ENCODE measurements around the gene C6orf47. TPM values are rescaled to one million over a fixed set of nuclear protein-coding genes. Genes with fewer than 3 reads are reported as not detected.

Gene C6orf47
- polyA plus RNA-seq, 1 experiment: 13.0 TPM

DNA sequence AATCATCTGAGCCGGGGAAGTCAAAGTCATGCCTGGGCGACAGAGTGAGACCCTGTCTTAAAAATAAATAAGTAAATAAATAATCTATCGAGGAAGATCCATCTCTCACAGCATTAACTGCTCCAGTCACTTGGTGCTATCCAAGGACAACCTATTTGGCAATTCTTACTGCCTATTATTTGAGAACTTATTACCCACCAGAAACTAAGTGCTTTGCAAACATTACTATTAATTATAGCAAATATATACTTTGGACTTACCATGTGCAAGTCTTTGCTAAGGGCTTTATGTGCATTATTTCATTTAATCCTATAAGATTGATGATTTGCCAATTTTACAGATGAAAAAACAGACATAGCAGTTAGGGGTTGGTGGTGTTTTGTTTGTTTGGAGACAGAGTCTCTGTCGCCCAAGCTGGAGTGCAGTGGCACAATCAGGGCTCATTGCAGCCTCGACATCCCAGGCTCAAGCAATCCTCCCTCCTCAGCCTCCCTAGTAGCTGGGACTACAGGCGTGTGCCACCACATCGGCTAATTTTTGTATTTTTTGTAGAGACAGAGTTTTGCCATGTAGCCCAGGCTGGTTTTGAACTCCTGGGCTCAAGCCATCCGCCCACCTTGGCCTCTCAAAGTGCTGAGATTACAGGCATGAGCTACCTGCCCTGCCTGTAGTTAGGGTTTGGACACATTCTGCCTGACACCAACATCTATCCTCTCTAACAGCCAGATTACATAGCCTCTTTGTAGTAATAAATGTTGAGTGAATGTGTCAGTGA lies 5.8 kb downstream of the C6orf47 start:
- Histone ChIP-seq H3K4me3 (ENCODE audit: low read depth, low read length) (no peak overlapping the region), H3K27me3 (ENCODE audit: control insufficient read depth, insufficient read depth, low read length) (no peaks in the 10 kb centered on the region), H3K36me3 (ENCODE audit: control insufficient read depth, insufficient read depth, low read length) (peaks cover 4% of the 10 kb centered on the region; the same call in 1 of the 2 replicates)
- ChIA-PET CTCF (interaction anchor here (0.7 kb wide), 1 partner anchor 10 kb away, joined by 4 read pairs; the partner anchor contains the start of gene GPANK1), POLR2A (no interaction called here)
- TF ChIP-seq, protein P1, sequence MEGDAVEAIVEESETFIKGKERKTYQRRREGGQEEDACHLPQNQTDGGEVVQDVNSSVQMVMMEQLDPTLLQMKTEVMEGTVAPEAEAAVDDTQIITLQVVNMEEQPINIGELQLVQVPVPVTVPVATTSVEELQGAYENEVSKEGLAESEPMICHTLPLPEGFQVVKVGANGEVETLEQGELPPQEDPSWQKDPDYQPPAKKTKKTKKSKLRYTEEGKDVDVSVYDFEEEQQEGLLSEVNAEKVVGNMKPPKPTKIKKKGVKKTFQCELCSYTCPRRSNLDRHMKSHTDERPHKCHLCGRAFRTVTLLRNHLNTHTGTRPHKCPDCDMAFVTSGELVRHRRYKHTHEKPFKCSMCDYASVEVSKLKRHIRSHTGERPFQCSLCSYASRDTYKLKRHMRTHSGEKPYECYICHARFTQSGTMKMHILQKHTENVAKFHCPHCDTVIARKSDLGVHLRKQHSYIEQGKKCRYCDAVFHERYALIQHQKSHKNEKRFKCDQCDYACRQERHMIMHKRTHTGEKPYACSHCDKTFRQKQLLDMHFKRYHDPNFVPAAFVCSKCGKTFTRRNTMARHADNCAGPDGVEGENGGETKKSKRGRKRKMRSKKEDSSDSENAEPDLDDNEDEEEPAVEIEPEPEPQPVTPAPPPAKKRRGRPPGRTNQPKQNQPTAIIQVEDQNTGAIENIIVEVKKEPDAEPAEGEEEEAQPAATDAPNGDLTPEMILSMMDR (IDR thresholded peaks at IDR 0.05; ENCODE audit: insufficient read depth, low read depth, low read length): no peak
- DNase-seq (ENCODE audit: low read depth): no peak

DNA sequence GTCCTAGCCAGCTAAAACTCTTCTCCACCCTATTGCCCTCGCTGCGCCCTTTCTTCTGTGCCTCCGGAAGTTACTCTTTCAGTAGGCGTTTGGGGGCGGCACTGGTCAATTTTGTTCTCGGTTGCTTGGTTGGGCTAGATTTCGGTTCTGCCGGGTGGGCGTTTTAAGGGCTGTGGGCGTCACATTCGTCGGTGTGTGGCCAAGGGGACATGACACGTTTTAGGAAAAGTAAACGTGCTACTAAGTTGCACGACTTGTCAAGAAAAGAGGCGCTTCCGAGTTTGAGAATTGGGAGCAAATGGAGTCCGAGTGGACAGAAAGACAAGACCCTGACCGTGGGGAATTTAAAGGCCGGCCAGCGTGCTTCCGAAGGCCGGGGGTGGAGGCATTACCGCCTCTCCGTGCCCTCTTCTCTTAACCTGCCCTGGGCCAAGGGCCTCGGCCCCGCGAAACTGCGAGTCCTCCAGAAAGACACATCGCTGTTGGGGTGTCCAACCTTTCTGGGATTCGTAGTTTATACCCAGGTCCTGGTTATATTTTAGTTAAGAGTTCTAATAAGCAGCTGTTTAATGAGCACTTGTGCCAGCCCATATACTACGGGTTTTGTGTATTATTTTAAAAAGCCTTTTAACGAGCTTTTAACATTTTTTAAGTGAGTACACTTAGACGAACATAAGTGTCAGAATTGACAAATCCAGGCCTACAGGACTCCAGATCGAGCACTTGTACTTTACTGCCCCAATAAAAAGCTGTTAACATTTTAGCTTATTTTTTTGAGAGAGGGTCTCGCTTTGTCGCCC lies 7.5 kb downstream of the C6orf47 start:
- no peak for DNase-seq (ENCODE audit: low read depth)
- Histone ChIP-seq H3K36me3 (ENCODE audit: control insufficient read depth, insufficient read depth, low read length) (peaks cover 12% of the 10 kb centered on the region), H3K4me3 (ENCODE audit: low read depth, low read length) (peak overlapping the region; percentile 77), H3K27me3 (ENCODE audit: control insufficient read depth, insufficient read depth, low read length) (no peaks in the 10 kb centered on the region)
- ChIA-PET POLR2A (interaction anchor here (0.6 to 1.2 kb wide), 3 partner anchors 10 to 31 kb away, joined by 3 read pairs; no protein-coding TSS in a partner anchor), CTCF (interaction anchor here (0.7 to 2.3 kb wide), 6 partner anchors 8 to 174 kb away, joined by 3 to 15 read pairs (median 4); partner anchors contain the start of genes ATP6V1G2, C6orf47 and HSPA1B)
- TF ChIP-seq, protein P1 (IDR thresholded peaks at IDR 0.05; ENCODE audit: insufficient read depth, low read depth, low read length): peak; percentile 17; the same call in 1 of the 2 replicates

GRCh38 chr6:31651602-31652191 lies 8.9 kb downstream of the C6orf47 start:
- TF ChIP-seq, protein P1 (IDR thresholded peaks at IDR 0.05; ENCODE audit: insufficient read depth, low read depth, low read length): no peak
- ChIA-PET CTCF (interaction anchor here (1.0 to 2.3 kb wide), 4 partner anchors 9 to 175 kb away, joined by 3 to 15 read pairs (median 6); partner anchors contain the start of genes C6orf47 and HSPA1B), POLR2A (interaction anchor here (1.1 to 1.2 kb wide), 3 partner anchors 9 to 30 kb away, joined by 3 to 11 read pairs (median 3); partner anchors contain the start of gene C6orf47)
- peak overlapping the region; percentile 77 for H3K4me3 ChIP-seq (ENCODE audit: low read depth, low read length)
- H3K27me3 ChIP-seq (ENCODE audit: control insufficient read depth, insufficient read depth, low read length): no peaks in the 10 kb centered on the region
- H3K36me3 ChIP-seq (ENCODE audit: control insufficient read depth, insufficient read depth, low read length): peaks cover 22% of the 10 kb centered on the region
- DNase-seq (ENCODE audit: low read depth): no peak

- H3K4me3 ChIP-seq (ENCODE audit: low read depth, low read length): no peak overlapping the region
- DNase-seq (ENCODE audit: low read depth): no peak
- TF ChIP-seq, protein P1 (IDR thresholded peaks at IDR 0.05; ENCODE audit: insufficient read depth, low read depth, low read length): no peak
- H3K27me3 ChIP-seq (ENCODE audit: control insufficient read depth, insufficient read depth, low read length): no peaks in the 10 kb centered on the region
- ChIA-PET POLR2A (no interaction called here), CTCF (no interaction called here)
- peaks cover 60% of the 10 kb centered on the region for H3K36me3 ChIP-seq (ENCODE audit: control insufficient read depth, insufficient read depth, low read length)
These were observed 15.3 kb downstream of the C6orf47 start for GRCh38 chr6:31645325-31645724.

Data from BJ (cell line).